Mesothelial cell of epicardium (in vitro differentiated cells): Measurements from ENCODE around the gene KRTAP5-1. TPM values are rescaled to one million over a fixed set of nuclear protein-coding genes. Genes with fewer than 3 reads are reported as not detected.

Source experiments
- DNase-seq, 2 experiments: peaks; one replicate each; pipeline ENCODE4 v3.0.0; 2021; ENCODE audit warnings: low spot score in 2 of 2; ENCODE audit not compliant: unreplicated experiment in 2 of 2
- H3K27ac Mint-ChIP-seq: 2 replicates; pipeline ENCODE4 v1.8.0; 2021; ENCODE audit warnings: mixed read lengths
- H3K27me3 Mint-ChIP-seq: 2 replicates; pipeline ENCODE4 v1.8.0; 2021; ENCODE audit warnings: low read depth, mixed read lengths
- H3K36me3 Mint-ChIP-seq: 2 replicates; pipeline ENCODE4 v1.8.0; 2021; ENCODE audit warnings: mixed read lengths
- H3K4me1 Mint-ChIP-seq: 2 replicates; pipeline ENCODE4 v1.8.0; 2021; ENCODE audit warnings: mixed read lengths
- H3K4me3 Mint-ChIP-seq: 2 replicates; pipeline ENCODE4 v1.8.0; 2021; ENCODE audit warnings: mild to moderate bottlenecking, moderate library complexity, mixed read lengths
- H3K9me3 Mint-ChIP-seq: 2 replicates; pipeline ENCODE4 v1.8.0; 2021; ENCODE audit warnings: mixed read lengths
- total RNA-seq: library from RNA; stranded (reverse); gene quantifications from 3 replicates; pipeline ENCODE4 v1.2.1, GENCODE V29; 2021
- TF ChIP-seq, protein P1 (sequence below): fragments of 200-600 bp; sonication (generic); IDR thresholded peaks from one replicate; pipeline ENCODE4 v1.5.0; 2021; ENCODE audit warnings: antibody characterized with exemption; ENCODE audit not compliant: unreplicated experiment

The KRTAP5-1 gene
- total RNA-seq, 1 donor from 2014 or later = not detected

DNA sequence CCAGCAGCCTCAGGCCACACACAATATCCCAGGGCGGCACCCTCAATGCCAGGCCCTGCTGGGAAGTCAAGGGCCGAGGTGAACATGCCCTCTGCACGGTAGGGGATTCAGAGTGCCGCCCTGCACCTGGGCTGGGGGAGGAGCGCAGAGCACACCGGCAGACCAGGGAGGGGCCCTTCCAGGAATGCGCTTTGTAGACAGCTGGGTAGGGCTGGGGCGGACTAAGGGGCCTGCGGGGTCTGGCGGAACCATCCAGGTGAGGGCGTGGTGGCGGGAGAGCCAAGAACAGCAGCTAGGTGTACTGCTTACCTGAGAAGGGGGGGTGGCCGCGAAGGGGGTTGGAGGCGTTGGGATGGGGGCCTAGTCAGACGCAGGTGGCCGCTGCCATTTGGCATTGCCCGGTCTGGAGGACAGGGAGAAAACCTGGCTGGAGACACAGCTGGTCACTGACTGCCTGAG lies 39.0 kb downstream of the KRTAP5-1 start:
- H3K27ac Mint-ChIP-seq = no peak overlapping the region
- H3K9me3 Mint-ChIP-seq = no peaks in the 10 kb centered on the region
- H3K4me3 Mint-ChIP-seq = peak overlapping the region; percentile 40

GRCh38 chr11:1545432-1545831 lies 39.7 kb downstream of the KRTAP5-1 start:
- Mint-ChIP-seq H3K27ac (no peak overlapping the region), H3K27me3 (peaks cover 80% of the 10 kb centered on the region), H3K4me3 (no peak overlapping the region), H3K9me3 (no peaks in the 10 kb centered on the region), H3K4me1 (peaks cover 3% of the 10 kb centered on the region), H3K36me3 (no peaks in the 10 kb centered on the region)
- TF ChIP-seq, protein P1, sequence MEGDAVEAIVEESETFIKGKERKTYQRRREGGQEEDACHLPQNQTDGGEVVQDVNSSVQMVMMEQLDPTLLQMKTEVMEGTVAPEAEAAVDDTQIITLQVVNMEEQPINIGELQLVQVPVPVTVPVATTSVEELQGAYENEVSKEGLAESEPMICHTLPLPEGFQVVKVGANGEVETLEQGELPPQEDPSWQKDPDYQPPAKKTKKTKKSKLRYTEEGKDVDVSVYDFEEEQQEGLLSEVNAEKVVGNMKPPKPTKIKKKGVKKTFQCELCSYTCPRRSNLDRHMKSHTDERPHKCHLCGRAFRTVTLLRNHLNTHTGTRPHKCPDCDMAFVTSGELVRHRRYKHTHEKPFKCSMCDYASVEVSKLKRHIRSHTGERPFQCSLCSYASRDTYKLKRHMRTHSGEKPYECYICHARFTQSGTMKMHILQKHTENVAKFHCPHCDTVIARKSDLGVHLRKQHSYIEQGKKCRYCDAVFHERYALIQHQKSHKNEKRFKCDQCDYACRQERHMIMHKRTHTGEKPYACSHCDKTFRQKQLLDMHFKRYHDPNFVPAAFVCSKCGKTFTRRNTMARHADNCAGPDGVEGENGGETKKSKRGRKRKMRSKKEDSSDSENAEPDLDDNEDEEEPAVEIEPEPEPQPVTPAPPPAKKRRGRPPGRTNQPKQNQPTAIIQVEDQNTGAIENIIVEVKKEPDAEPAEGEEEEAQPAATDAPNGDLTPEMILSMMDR = no peak
- DNase-seq = no peak

More for the DNA sequence above, 39.0 kb downstream of the KRTAP5-1 start:
- H3K27me3 Mint-ChIP-seq = peaks cover 75% of the 10 kb centered on the region
- DNase-seq = no peak
- H3K4me1 Mint-ChIP-seq = peaks cover 3% of the 10 kb centered on the region
- no peaks in the 10 kb centered on the region for H3K36me3 Mint-ChIP-seq
- TF ChIP-seq, protein P1 = no peak

- DNase-seq = no peak
- H3K4me1 Mint-ChIP-seq = peaks cover 3% of the 10 kb centered on the region
- no peak overlapping the region for H3K4me3 Mint-ChIP-seq
- no peaks in the 10 kb centered on the region for H3K9me3 Mint-ChIP-seq
- H3K36me3 Mint-ChIP-seq = no peaks in the 10 kb centered on the region
- TF ChIP-seq, protein P1 = no peak
- H3K27ac Mint-ChIP-seq = no peak overlapping the region
- peaks cover 80% of the 10 kb centered on the region for H3K27me3 Mint-ChIP-seq
Observed at GRCh38 chr11:1544536-1544935, 40.5 kb downstream of the KRTAP5-1 start.

- Mint-ChIP-seq H3K4me1 (peaks cover 3% of the 10 kb centered on the region), H3K27me3 (peaks cover 79% of the 10 kb centered on the region), H3K27ac (no peak overlapping the region), H3K4me3 (no peak overlapping the region), H3K36me3 (no peaks in the 10 kb centered on the region), H3K9me3 (no peaks in the 10 kb centered on the region)
- TF ChIP-seq, protein P1 = no peak
- DNase-seq = no peak
Observed at GRCh38 chr11:1543606-1544263, 41.3 kb downstream of the KRTAP5-1 start.

DNA sequence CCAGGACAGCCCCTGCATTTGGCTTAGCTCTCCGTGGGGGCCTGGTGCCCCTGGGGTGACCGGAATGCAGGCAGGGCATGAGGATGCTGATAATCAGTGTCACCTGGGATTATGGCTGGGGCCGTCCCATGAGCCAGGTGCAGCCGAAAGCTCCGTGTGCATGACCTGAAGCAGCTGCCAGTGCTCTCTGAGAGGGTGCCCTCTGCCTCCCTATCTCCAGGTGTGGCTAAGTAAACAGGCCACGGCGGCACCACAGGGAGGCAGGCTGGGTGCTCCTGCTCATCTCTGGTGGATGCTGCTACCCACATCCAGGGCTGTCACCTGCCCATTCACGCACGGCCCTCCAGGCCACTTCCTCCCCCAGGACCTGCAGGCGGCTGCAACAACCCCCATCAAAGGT lies 42.8 kb downstream of the KRTAP5-1 start:
- TF ChIP-seq, protein P1 = no peak
- Mint-ChIP-seq H3K4me1 (no peaks in the 10 kb centered on the region), H3K27ac (no peak overlapping the region), H3K4me3 (no peak overlapping the region), H3K27me3 (peaks cover 76% of the 10 kb centered on the region), H3K36me3 (no peaks in the 10 kb centered on the region), H3K9me3 (no peaks in the 10 kb centered on the region)
- DNase-seq = no peak
